ENCODE measurements around the gene MTFR2. TPM values are rescaled to one million over a fixed set of nuclear protein-coding genes. Genes with fewer than 3 reads are reported as not detected.

MTFR2 gene
- total RNA-seq, 2 donors from 2014 or later, result 0.41 TPM; not detected in 1

DNA sequence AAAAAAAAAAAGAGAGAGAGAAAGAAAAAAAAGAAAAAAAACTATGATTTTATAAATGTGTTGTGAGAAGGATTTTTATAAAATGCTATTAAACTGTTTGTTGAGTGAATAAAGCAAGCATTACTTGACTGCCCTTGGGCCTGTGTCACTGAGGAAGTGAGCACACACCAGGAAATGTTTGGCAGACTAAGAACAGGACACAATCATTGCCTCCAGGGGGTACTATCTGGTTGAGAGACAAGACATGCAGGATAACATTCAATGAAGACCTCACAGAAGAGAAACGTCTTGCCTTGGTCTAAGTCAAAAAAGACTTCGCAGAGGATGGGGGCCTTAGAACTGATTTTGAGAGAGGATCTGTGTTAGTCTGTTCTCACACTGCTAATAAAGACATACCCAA is 40.6 kb downstream of the MTFR2 start:
- Histone ChIP-seq H3K36me3 (no peaks in the 10 kb centered on the region), H3K9me3 (no peaks in the 10 kb centered on the region), H3K4me1 (ENCODE audit: control insufficient read depth in 1 of 2, low read depth in 2 of 2) (no peaks in the 10 kb centered on the region), H3K27me3 (replicated peaks; ENCODE audit: insufficient read depth) (no peaks in the 10 kb centered on the region), H3K27ac (no peak overlapping the region), H3K4me3 (no peak overlapping the region)
- DNase-seq (ENCODE audit: low spot score) (no peak), ATAC-seq (ENCODE audit: insufficient number of reproducible peaks, low FRiP score, low read depth) (no peak)
- TF ChIP-seq, protein P1, sequence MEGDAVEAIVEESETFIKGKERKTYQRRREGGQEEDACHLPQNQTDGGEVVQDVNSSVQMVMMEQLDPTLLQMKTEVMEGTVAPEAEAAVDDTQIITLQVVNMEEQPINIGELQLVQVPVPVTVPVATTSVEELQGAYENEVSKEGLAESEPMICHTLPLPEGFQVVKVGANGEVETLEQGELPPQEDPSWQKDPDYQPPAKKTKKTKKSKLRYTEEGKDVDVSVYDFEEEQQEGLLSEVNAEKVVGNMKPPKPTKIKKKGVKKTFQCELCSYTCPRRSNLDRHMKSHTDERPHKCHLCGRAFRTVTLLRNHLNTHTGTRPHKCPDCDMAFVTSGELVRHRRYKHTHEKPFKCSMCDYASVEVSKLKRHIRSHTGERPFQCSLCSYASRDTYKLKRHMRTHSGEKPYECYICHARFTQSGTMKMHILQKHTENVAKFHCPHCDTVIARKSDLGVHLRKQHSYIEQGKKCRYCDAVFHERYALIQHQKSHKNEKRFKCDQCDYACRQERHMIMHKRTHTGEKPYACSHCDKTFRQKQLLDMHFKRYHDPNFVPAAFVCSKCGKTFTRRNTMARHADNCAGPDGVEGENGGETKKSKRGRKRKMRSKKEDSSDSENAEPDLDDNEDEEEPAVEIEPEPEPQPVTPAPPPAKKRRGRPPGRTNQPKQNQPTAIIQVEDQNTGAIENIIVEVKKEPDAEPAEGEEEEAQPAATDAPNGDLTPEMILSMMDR (IDR thresholded peaks at IDR 0.05), result no peak

DNA sequence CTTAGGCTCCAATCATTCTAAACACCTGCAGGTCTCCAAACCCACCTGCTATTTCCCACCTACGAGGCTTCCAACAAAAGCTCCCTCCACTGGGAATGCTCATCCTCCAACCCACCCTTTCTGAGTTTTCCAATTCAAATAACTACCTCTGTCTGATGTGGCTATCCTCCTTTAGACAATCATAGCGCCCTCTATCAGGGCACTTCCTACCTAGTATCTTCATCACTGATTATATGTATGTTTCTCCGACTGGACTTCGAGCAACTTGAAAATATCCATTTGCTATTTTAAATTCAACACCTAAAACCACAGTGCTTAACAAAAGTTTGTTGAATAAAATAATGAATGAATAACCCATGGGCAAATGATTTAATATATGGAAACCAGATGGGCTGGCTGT is 41.3 kb downstream of the MTFR2 start:
- TF ChIP-seq, protein P1 (IDR thresholded peaks at IDR 0.05), result no peak
- ATAC-seq (ENCODE audit: insufficient number of reproducible peaks, low FRiP score, low read depth), result no peak
- no peak for DNase-seq (ENCODE audit: low spot score)

DNA sequence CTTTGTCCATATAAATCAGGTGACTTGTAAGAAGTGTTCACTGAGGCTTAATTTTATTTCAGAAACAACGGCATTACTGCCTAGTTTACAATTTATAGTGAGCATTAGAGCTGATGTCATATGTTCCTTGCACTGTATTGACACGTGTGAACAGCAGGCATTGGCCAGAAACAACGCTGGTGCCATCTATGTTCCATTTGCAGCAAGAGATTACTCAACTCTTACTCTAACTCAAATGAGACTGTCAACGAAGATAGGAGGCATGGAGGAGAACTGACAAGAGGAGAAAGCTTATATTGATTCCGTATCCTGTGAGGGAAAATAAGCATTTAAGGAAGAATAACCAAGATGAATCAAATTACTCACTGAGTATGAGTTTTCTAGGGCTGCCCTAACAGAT is 48.4 kb downstream of the MTFR2 start:
- H3K27ac ChIP-seq, result no peak overlapping the region
- no peaks in the 10 kb centered on the region for H3K4me1 ChIP-seq (ENCODE audit: control insufficient read depth in 1 of 2, low read depth in 2 of 2)
- H3K9me3 ChIP-seq, result no peaks in the 10 kb centered on the region
- H3K36me3 ChIP-seq, result no peaks in the 10 kb centered on the region
- TF ChIP-seq, protein P1 (IDR thresholded peaks at IDR 0.05), result no peak
- no peak for ATAC-seq (ENCODE audit: insufficient number of reproducible peaks, low FRiP score, low read depth)
- no peak for DNase-seq (ENCODE audit: low spot score)
- H3K4me3 ChIP-seq, result no peak overlapping the region
- no peaks in the 10 kb centered on the region for H3K27me3 ChIP-seq (replicated peaks; ENCODE audit: insufficient read depth)

More for the DNA sequence above, 41.3 kb downstream of the MTFR2 start:
- Histone ChIP-seq H3K27ac (no peak overlapping the region), H3K36me3 (no peaks in the 10 kb centered on the region), H3K4me1 (ENCODE audit: control insufficient read depth in 1 of 2, low read depth in 2 of 2) (no peaks in the 10 kb centered on the region), H3K9me3 (no peaks in the 10 kb centered on the region), H3K4me3 (no peak overlapping the region), H3K27me3 (replicated peaks; ENCODE audit: insufficient read depth) (no peaks in the 10 kb centered on the region)

DNA sequence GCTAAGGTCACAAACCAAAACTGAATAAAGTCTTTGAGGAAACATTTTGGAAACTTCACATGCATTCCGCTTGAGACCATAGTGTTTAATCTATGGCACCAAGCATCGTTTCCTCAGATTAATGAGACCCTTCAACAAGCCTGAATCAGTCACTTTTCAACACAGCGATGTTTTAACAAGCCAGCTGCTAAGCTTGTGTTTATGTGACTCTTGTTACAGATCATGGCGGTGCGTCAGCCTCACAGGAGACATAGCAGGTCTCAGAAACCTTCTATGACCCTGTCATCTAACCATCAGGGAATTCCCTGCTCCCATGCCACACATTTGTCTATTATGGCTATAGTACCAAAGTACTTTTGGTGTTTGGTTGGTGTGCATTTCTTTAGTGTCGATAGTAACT is 57.2 kb downstream of the MTFR2 start:
- H3K27ac ChIP-seq, result no peak overlapping the region
- no peaks in the 10 kb centered on the region for H3K4me1 ChIP-seq (ENCODE audit: control insufficient read depth in 1 of 2, low read depth in 2 of 2)

DNA sequence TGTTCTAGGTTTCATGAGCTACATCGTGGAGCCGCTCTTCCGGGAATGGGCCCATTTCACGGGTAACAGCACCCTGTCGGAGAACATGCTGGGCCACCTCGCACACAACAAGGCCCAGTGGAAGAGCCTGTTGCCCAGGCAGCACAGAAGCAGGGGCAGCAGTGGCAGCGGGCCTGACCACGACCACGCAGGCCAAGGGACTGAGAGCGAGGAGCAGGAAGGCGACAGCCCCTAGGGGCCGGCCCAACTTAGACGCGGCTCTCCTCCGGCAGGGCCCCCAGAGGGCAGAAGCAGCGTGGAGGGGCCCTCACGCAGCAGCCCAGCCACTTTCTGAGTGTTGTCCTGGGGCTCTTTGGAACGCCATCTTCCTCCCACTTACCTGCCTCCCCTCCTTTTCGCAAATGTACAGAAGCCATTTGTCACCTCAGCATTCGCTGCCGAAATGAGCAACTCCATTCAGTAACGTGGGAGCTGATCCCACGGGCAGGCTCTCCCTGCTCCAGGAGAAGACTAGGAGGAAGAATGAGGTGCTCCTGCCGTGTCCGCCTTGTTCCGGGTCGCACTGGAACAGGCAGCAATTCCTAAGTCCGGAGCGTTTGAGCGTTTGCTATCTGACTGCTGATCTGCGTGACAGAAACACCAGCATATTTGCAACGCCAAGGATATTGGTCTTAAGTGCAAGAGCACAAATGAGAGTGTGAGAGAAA is 58.4 kb downstream of the MTFR2 start:
- TF ChIP-seq, protein P1 (IDR thresholded peaks at IDR 0.05), result no peak
- Histone ChIP-seq H3K4me3 (no peak overlapping the region), H3K4me1 (ENCODE audit: control insufficient read depth in 1 of 2, low read depth in 2 of 2) (no peaks in the 10 kb centered on the region), H3K27ac (no peak overlapping the region), H3K27me3 (replicated peaks; ENCODE audit: insufficient read depth) (no peaks in the 10 kb centered on the region), H3K9me3 (no peaks in the 10 kb centered on the region), H3K36me3 (no peaks in the 10 kb centered on the region)
- ATAC-seq (ENCODE audit: insufficient number of reproducible peaks, low FRiP score, low read depth) (no peak), DNase-seq (ENCODE audit: low spot score) (no peak)

More for the DNA sequence above, 57.2 kb downstream of the MTFR2 start:
- no peak for ATAC-seq (ENCODE audit: insufficient number of reproducible peaks, low FRiP score, low read depth)
- H3K27me3 ChIP-seq (replicated peaks; ENCODE audit: insufficient read depth), result no peaks in the 10 kb centered on the region
- H3K4me3 ChIP-seq, result no peak overlapping the region
- TF ChIP-seq, protein P1 (IDR thresholded peaks at IDR 0.05), result no peak
- DNase-seq (ENCODE audit: low spot score), result no peak
- no peaks in the 10 kb centered on the region for H3K36me3 ChIP-seq
- H3K9me3 ChIP-seq, result no peaks in the 10 kb centered on the region
